B cell (primary cell): ENCODE measurements around the gene PLPP3.

Experiments
- CTCF ChIP-seq: fragments of 200-600 bp; IDR thresholded peaks from one replicate; pipeline ENCODE4 v1.8.0; 2022; ENCODE audit warnings: antibody characterized with exemption, mild to moderate bottlenecking
- EZH2 ChIP-seq: IDR thresholded peaks from 2 replicates; pipeline ENCODE4 v1.6.1; 2012; ENCODE audit warnings: borderline replicate concordance, low read depth, mild to moderate bottlenecking, moderate library complexity, low read length; ENCODE audit not compliant: insufficient read depth, poor library complexity, severe bottlenecking

GRCh38 chr1:56511364-56511763 lies 68.0 kb downstream of the PLPP3 start:
- TF ChIP-seq CTCF, result no peak
- TF ChIP-seq EZH2, result no peak
